22Rv1 (cell line): ENCODE results near the gene SYCN.
"Not testable (repeated sequence)": the region's sequence is repeated elsewhere in the genome, so short reads cannot be mapped to it uniquely, and the experiment has no call there.

Source experiments
- H3K27ac ChIP-seq: fragments of 450-650 bp; 2 replicates; pipeline ENCODE4 v1.5.1; 2017
- ZFX ChIP-seq: fragments of 450-650 bp; IDR thresholded peaks from 2 replicates; pipeline ENCODE4 v1.6.1; 2017; ENCODE audit warnings: antibody characterized with exemption, borderline replicate concordance
- TF ChIP-seq, protein P1 (sequence below): fragments of 450-650 bp; IDR thresholded peaks from 2 replicates; pipeline ENCODE4 v1.5.1; 2017; ENCODE audit warnings: mild to moderate bottlenecking

Gene SYCN

DNA sequence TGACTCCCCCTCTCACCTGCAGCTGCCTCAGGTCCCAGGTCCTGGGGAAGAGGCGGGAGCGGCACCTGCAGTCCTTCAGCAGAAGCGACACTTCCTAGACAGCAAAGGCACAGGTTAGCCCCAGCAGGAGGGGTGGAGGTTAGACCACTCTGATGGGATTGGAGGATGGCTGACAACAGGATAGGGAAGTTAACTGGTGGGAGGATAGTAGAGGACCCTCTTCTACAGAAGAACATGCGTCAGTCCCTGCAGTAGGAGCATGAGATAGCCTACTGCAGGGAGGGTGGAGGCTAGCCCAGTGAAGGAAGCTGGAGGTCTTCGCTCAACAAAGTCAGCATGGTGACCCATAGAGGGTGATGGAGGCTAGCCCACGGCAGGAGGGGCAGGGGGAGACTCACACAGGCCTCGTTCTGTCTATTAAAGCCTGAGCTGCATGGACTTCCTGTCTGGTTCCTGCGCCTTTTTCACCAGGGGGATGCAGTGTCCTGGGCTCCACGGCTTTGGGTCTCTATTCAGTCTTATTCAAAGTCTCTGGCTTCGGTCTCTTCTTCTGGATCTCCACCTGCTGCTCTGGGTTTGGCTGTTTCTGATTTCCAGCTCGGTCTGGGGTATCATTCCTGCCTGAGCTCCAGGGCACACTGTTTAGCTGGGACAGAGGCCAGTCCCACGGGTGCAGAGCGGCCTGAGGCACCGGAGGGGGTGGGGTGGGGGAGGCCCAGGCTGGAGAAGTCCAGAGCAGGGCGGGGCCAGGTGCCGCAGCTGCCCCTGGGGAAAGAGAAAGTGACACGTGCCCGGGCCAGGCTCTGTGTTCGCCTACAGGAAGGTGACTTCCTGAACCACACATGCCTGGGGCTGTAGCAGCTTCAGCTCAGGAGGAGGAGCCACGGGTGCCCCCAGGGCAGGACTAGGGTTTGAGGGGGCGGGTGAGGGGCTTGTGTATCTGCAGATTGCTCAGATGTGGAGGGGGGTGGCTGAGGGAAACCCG is 33.4 kb upstream of the SYCN start:
- TF ChIP-seq, protein P1, sequence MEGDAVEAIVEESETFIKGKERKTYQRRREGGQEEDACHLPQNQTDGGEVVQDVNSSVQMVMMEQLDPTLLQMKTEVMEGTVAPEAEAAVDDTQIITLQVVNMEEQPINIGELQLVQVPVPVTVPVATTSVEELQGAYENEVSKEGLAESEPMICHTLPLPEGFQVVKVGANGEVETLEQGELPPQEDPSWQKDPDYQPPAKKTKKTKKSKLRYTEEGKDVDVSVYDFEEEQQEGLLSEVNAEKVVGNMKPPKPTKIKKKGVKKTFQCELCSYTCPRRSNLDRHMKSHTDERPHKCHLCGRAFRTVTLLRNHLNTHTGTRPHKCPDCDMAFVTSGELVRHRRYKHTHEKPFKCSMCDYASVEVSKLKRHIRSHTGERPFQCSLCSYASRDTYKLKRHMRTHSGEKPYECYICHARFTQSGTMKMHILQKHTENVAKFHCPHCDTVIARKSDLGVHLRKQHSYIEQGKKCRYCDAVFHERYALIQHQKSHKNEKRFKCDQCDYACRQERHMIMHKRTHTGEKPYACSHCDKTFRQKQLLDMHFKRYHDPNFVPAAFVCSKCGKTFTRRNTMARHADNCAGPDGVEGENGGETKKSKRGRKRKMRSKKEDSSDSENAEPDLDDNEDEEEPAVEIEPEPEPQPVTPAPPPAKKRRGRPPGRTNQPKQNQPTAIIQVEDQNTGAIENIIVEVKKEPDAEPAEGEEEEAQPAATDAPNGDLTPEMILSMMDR = no peak
- TF ChIP-seq ZFX = no peak
- no peak overlapping the region for H3K27ac ChIP-seq

DNA sequence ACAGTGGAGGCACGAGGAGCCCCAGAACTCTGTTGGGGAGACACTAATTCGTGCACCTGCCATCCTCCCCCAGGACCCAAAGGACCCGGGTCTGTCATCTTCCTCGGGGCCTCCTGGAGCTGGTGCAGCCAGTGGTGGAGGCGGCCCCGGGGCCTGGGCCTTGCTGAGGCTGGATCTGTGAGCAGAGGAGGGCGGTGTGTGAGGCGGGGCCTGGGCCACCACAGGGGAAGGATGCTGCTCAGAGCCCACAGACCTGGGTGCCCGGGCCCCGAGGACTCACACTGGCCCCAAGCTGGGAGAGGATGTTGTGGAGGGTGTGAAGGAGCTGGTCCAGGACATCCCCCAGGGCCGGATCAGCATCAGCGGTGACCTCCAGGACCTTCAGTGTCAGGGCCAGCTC is 32.5 kb upstream of the SYCN start:
- no peak for TF ChIP-seq ZFX
- TF ChIP-seq, protein P1 = no peak
- no peak overlapping the region for H3K27ac ChIP-seq

DNA sequence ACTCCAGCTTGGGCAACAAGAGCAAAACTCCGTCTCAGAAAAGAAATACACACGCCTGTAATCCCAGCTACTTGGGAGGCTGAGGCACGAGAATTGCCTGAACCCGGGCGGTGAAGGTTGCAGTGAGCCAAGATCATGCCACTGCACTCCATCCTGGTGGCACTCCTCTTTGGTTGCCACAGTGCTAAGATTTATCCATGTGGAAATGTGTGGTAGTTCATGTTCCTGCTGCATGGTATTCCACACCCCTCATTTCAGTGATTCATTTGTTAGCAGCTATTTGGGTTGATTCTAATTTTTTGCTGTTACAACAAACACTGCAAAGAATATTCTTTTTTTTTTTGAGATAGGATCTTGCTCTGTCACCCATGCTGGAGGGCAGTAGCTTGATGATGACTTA is 28.6 kb upstream of the SYCN start:
- no peak overlapping the region for H3K27ac ChIP-seq
- TF ChIP-seq ZFX = no peak
- TF ChIP-seq, protein P1 = no peak

DNA sequence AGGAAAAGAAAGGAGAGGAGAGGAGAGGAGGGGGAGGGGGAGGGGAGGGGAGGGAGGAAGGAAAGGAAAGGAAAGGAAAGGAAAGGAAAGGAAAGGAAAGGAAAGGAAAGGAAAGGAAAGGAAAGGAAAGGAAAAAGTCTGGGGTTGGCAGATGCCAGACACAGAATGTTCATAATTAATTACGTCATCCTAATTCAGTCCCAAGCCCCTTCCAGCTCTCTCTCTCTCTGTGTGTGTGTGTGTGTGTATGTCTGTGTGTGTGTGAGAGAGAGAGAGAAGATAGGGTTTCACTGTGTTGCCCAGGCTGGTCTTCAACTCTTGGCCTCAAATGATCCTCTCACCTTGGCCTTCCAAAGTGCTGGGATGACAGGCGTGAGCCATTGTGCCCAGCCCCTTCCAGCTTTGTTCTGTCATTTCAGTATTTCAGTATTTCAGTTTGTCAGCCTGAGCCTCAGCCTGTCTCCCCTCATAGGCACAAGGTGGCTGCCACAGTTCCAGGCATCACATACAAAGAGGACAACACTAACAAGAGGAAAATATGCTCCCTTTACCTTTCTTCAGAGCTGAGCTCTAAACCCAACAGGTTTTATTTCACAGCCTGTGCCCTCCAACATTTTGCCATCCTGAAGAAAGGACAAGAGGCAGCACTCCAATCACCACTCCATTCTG is 26.2 kb upstream of the SYCN start:
- no peak overlapping the region for H3K27ac ChIP-seq
- TF ChIP-seq, protein P1 = no peak
- TF ChIP-seq ZFX = no peak

DNA sequence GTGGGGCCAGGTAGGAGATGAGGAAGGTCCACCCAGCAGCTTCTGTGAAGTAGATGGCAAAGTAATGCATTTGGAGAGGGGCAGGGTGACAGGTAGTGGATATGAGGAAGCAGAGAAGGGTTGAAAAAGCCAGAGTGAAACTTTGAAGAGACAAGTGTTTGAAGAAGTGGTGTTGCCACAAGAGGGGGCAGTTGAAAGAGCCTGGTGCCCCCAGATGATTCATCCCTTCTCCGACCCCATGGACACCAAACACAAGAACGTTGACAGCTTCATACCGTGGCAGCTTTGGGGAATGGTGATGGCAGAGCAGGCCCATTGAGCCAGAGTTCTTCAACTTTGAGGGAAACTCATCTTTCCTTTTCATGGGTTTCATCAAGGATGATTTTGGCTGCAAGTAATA is 20.8 kb upstream of the SYCN start:
- TF ChIP-seq, protein P1 = no peak
- TF ChIP-seq ZFX = no peak
- H3K27ac ChIP-seq = no peak overlapping the region

DNA sequence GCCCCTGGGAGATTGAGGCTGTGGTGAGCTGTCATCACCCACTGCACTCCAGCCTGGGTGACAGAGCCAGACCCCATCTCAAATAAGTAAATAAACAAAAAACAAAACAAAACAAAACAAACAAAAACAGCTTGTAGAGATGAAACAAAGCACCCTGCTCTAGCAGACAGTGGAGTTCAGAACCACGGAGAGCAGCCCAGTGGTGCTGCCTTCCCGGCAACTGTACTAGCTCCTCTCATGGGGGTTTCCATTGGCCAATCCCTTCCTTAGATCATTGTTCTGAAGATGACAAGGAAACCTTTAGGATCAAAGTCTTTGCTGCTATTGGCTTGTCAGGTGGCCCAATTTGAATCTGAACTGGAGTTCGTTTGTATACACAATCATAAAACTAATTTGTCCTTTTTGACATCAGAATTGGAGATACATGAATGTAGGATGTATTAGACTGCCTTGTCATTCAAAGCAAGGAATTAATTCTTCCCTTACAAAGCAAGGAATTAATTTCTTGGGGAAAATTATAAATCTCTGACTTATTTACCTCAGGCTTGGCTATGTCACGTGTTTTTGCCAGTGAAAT is 19.7 kb upstream of the SYCN start:
- TF ChIP-seq, protein P1 = no peak
- TF ChIP-seq ZFX = no peak
- H3K27ac ChIP-seq = no peak overlapping the region

DNA sequence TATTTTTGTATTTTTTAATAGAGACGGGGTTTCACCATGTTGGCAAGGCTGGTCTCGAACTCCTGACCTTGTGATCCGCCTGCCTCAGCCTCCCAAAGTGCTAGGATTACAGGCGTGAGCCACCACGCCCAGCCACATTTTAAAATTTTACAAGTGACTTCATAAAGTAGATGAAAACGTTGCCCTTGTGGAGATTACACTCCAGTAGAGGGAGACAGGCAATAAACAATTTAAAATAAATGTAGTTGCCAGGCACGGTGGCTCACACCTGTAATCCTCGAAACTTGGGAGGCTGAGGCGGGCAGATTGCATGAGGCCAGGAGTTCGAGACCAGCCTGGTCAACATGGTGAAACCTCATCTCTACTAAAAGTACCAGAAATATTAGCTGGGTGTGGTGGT is 15.0 kb upstream of the SYCN start:
- not testable (repeated sequence) for H3K27ac ChIP-seq
